IMR-90 (cell line): ENCODE results near the gene MZB1. TPM values are rescaled to one million over a fixed set of nuclear protein-coding genes. Genes with fewer than 3 reads are reported as not detected.
A peak's percentile ranks its signal among the peaks of the same experiment; 100 is the strongest.

Source experiments
- ATAC-seq: fragments of 200-7000 bp; cut with Tn5 transposase; 2 replicates; pipeline ENCODE4 v1.9.1; 2020; ENCODE audit warnings: low read depth, mild to moderate bottlenecking, moderate library complexity
- BruUV-seq: library from RNA; stranded (reverse); fragments of 400-500 nt; replicated peaks from 2 replicates; lab custom pipeline; 2021; lab: Mats Ljungman, UMichigan
- CTCF ChIA-PET: fragments of 300-600 bp; formaldehyde crosslinking; extraction: SDS; loops from one replicate; lab custom pipeline; 2021; ENCODE audit warnings: antibody characterized with exemption; lab: Yijun Ruan, JAX
- POLR2A ChIA-PET: fragments of 300-600 bp; sonication (Branson Sonifier 250); formaldehyde crosslinking; loops from one replicate; lab custom pipeline; 2022; ENCODE audit warnings: antibody characterized with exemption; ENCODE audit not compliant: unreplicated experiment; lab: Charles Lee
- DNase-seq: peaks from one replicate; pipeline ENCODE4 v3.0.0; 2013
- H2AFZ ChIP-seq: replicated peaks from 2 replicates; pipeline ENCODE3; 2013; ENCODE audit warnings: low read length, mild to moderate bottlenecking; ENCODE audit not compliant: poor library complexity
- H2AK5ac ChIP-seq: 2 replicates; pipeline ENCODE4 v1.6.1; 2013; ENCODE audit warnings: low read depth, low read length, inconsistent platforms
- H2AK9ac ChIP-seq: replicated peaks from 2 replicates; pipeline ENCODE3; 2013; ENCODE audit warnings: mild to moderate bottlenecking, low read depth, low read length, moderate library complexity; ENCODE audit not compliant: poor library complexity
- H2BK120ac ChIP-seq: 2 replicates; pipeline ENCODE4 v1.6.1; 2013; ENCODE audit warnings: low read depth, low read length, inconsistent platforms
- H2BK15ac ChIP-seq: 3 replicates; pipeline ENCODE4 v1.6.1; 2013; ENCODE audit warnings: low read depth, low read length, inconsistent platforms
- H2BK20ac ChIP-seq: 2 replicates; pipeline ENCODE4 v1.6.1; 2013; ENCODE audit warnings: low read depth, mild to moderate bottlenecking, inconsistent platforms, low read length, moderate library complexity
- H2BK5ac ChIP-seq: 2 replicates; pipeline ENCODE4 v1.6.1; 2013; ENCODE audit warnings: mild to moderate bottlenecking, low read depth, low read length, inconsistent platforms; ENCODE audit not compliant: poor library complexity, severe bottlenecking
- H3K14ac ChIP-seq: replicated peaks from 2 replicates; pipeline ENCODE4 v1.6.1; 2013; ENCODE audit warnings: low read depth, low read length, inconsistent platforms
- H3K18ac ChIP-seq: 2 replicates; pipeline ENCODE4 v1.6.1; 2013; ENCODE audit warnings: low read depth, low read length, control low read depth
- H3K23ac ChIP-seq: 2 replicates; pipeline ENCODE4 v1.6.1; 2013; ENCODE audit warnings: low read depth, low read length, inconsistent platforms
- H3K27ac ChIP-seq: 2 replicates; pipeline ENCODE4 v1.5.1; 2013; ENCODE audit warnings: mild to moderate bottlenecking, control low read depth, low read length; ENCODE audit not compliant: insufficient read depth
- H3K27me3 ChIP-seq: 2 replicates; pipeline ENCODE4 v1.6.1; 2013; ENCODE audit warnings: low read length; ENCODE audit not compliant: control insufficient read depth, insufficient read depth
- H3K36me3 ChIP-seq: 2 replicates; pipeline ENCODE4 v1.6.1; 2013; ENCODE audit warnings: low read length, mixed read lengths; ENCODE audit not compliant: control insufficient read depth, insufficient read depth
- H3K4ac ChIP-seq: 2 replicates; pipeline ENCODE4 v1.6.1; 2013; ENCODE audit warnings: low read depth, low read length, inconsistent platforms
- H3K4me1 ChIP-seq: 2 replicates; pipeline ENCODE4 v1.6.1; 2013; ENCODE audit warnings: low read length, mixed read lengths; ENCODE audit not compliant: control insufficient read depth, insufficient read depth
- H3K4me2 ChIP-seq: 2 replicates; pipeline ENCODE4 v1.6.1; 2013; ENCODE audit warnings: low read depth, mild to moderate bottlenecking, control low read depth, low read length, moderate library complexity
- H3K4me3 ChIP-seq: 2 replicates; pipeline ENCODE4 v1.5.1; 2013; ENCODE audit warnings: low read depth, mild to moderate bottlenecking, control low read depth, low read length, moderate library complexity; ENCODE audit not compliant: insufficient read depth
- H3K56ac ChIP-seq: 2 replicates; pipeline ENCODE4 v1.6.1; 2013; ENCODE audit warnings: low read length, inconsistent platforms; ENCODE audit not compliant: insufficient read depth; ENCODE audit errors: extremely low read depth
- H3K79me1 ChIP-seq, 2 experiments: 2 replicates each; pipeline ENCODE4 v1.6.1; 2013; ENCODE audit warnings: low read length in 2 of 2, inconsistent platforms in 1 of 2, low read depth in 1 of 2
- H3K9ac ChIP-seq: 2 replicates; pipeline ENCODE4 v1.6.1; 2013; ENCODE audit warnings: low read depth, low read length, control low read depth
- H3K9me1 ChIP-seq: 2 replicates; pipeline ENCODE4 v1.6.1; 2013; ENCODE audit warnings: low read length, inconsistent platforms; ENCODE audit not compliant: insufficient read depth
- H3K9me3 ChIP-seq: 2 replicates; pipeline ENCODE4 v1.6.1; 2013; ENCODE audit warnings: low read length; ENCODE audit not compliant: control insufficient read depth, insufficient read depth
- H4K20me1 ChIP-seq: 2 replicates; pipeline ENCODE4 v1.6.1; 2013; ENCODE audit warnings: low read length, inconsistent platforms; ENCODE audit not compliant: insufficient read depth
- H4K5ac ChIP-seq: 2 replicates; pipeline ENCODE4 v1.6.1; 2013; ENCODE audit warnings: mild to moderate bottlenecking, low read depth, low read length, control low read depth
- H4K8ac ChIP-seq, 2 experiments: 2 replicates each; pipeline ENCODE4 v1.6.1; 2013; ENCODE audit warnings: low read depth in 2 of 2, low read length in 2 of 2, control low read depth in 1 of 2, inconsistent platforms in 1 of 2
- H4K91ac ChIP-seq: 2 replicates; pipeline ENCODE4 v1.6.1; 2013; ENCODE audit warnings: low read depth, low read length, inconsistent platforms; ENCODE audit not compliant: insufficient read depth
- CHD1 ChIP-seq: IDR thresholded peaks from 2 replicates; pipeline ENCODE4 v1.6.1; 2012; ENCODE audit warnings: low read depth, low read length, improper control_type of control experiment
- MXI1 ChIP-seq: IDR thresholded peaks from 2 replicates; pipeline ENCODE4 v1.6.1; 2012; ENCODE audit warnings: low read depth, mild to moderate bottlenecking, low read length, moderate library complexity, borderline replicate concordance
- NFE2L2 ChIP-seq: fragments of 150-350 bp; IDR thresholded peaks from 2 replicates; pipeline ENCODE4 v1.6.1; 2016; ENCODE audit warnings: low read depth, mild to moderate bottlenecking, low read length
- SMC3 ChIP-seq: fragments of 150-350 bp; IDR thresholded peaks from 2 replicates; pipeline ENCODE4 v1.6.1; 2016; ENCODE audit warnings: low read depth, mild to moderate bottlenecking, antibody characterized with exemption, low read length, moderate library complexity
- USF2 ChIP-seq: fragments of 150-350 bp; IDR thresholded peaks from 2 replicates; pipeline ENCODE4 v1.6.1; 2017; ENCODE audit warnings: mild to moderate bottlenecking, antibody characterized with exemption, low read length, low read depth
- WGBS, 2 experiments: methylation state at CpG; one replicate each; pipeline versions ENCODE4 v1.1.5 to v1.1.7; 2013; ENCODE audit warnings: missing lambda C conversion rate in 2 of 2; ENCODE audit not compliant: insufficient read length in 1 of 2; ENCODE audit errors: extremely low coverage in 2 of 2; 5-methylcytosine and 5-hydroxymethylcytosine counted together
- dilution Hi-C: fragments of 300-500 bp; cut with HindIII; formaldehyde crosslinking; loops from one replicate; pipeline ENCODE4 v1.14.3; 2018; ENCODE audit warnings: low sequenced_read_pairs; ENCODE audit not compliant: unreplicated experiment
- in situ Hi-C: fragments of 300-500 bp; cut with MboI; formaldehyde crosslinking; loops from 3 replicates; pipeline ENCODE4 v1.14.3; 2019; ENCODE audit warnings: low sequenced_read_pairs, inconsistent platforms, mixed read lengths
- intact Hi-C: fragments of 100-400 bp; cut with micrococcal nuclease; formaldehyde crosslinking; loops from 2 replicates; pipeline ENCODE4 v1.10.0; 2022
- polyA plus RNA-seq, 3 experiments: library from polyadenylated mRNA; depleted of rRNA; stranded (reverse); fragments of >200 nt; gene quantifications; 2 replicates each; pipeline ENCODE4 v1.2.3, GENCODE V29; 2012; ENCODE audit warnings: low replicate concordance in 1 of 3
- total RNA-seq: library from RNA; depleted of rRNA; stranded (reverse); fragments of >200 nt; gene quantifications from 2 replicates; pipeline ENCODE4 v1.2.3, GENCODE V29; 2012

The MZB1 gene
- total and polyA plus RNA-seq, 2 of the 4 experiments (the other 2 are of a cell fraction): not detected

- no peak for TF ChIP-seq USF2
- TF ChIP-seq SMC3: no peak
- TF ChIP-seq CHD1: no peak
These were observed 29.8 kb upstream of the MZB1 start (continued) for GRCh38 chr5:139419226-139420192.

GRCh38 chr5:139418793-139419192 lies 29.1 kb upstream of the MZB1 start:
- H2AK5ac ChIP-seq: no peak overlapping the region
- peaks cover 7% of the 10 kb centered on the region; the same call in 1 of the 2 replicates for H3K4me1 ChIP-seq

More at GRCh38 chr5:139418793-139419192, 29.1 kb upstream of the MZB1 start:
- no peak overlapping the region for H4K8ac ChIP-seq
- H3K23ac ChIP-seq: no peak overlapping the region
- peaks cover 19% of the 10 kb centered on the region for H3K36me3 ChIP-seq
- CTCF ChIA-PET: interaction anchor here (1.5 kb wide), 1 partner anchor 95 kb away, joined by 5 read pairs; no protein-coding TSS in a partner anchor
- H2AK9ac ChIP-seq: peak overlapping the region; percentile 7
- no peak overlapping the region for H2BK20ac ChIP-seq
- BruUV-seq: no TSS peak
- H3K9ac ChIP-seq: no peak overlapping the region
- no peak overlapping the region for H3K27ac ChIP-seq
- no peak overlapping the region for H3K56ac ChIP-seq
- no peaks in the 10 kb centered on the region for H3K27me3 ChIP-seq
- no peaks in the 10 kb centered on the region for H3K79me1 ChIP-seq
- H3K4me2 ChIP-seq: no peak overlapping the region
- DNase-seq: no peak
- POLR2A ChIA-PET: no interaction called here
- intact Hi-C loops: no loop called here
- H2BK5ac ChIP-seq: no peak overlapping the region
- no peak for TF ChIP-seq MXI1
- no peak for TF ChIP-seq USF2
- TF ChIP-seq NFE2L2: no peak
- TF ChIP-seq SMC3: no peak
- no peak overlapping the region for H3K4me3 ChIP-seq
- no peak overlapping the region for H3K14ac ChIP-seq
- in situ Hi-C loops: no loop called here
- ATAC-seq: no peak
- H3K4ac ChIP-seq: no peak overlapping the region
- dilution Hi-C loops: loop anchor here (25.0 kb wide), 1 partner anchor 94 kb away; no protein-coding TSS in a partner anchor
- no peak overlapping the region for H2AFZ ChIP-seq
- no CpG with 5 or more reads among the region's 1 CpG for WGBS, 2 experiments
- H2BK120ac ChIP-seq: no peak overlapping the region
- H3K9me1 ChIP-seq: no peaks in the 10 kb centered on the region
- no peaks in the 10 kb centered on the region for H3K9me3 ChIP-seq
- H3K18ac ChIP-seq: no peak overlapping the region
- no peaks in the 10 kb centered on the region for H4K20me1 ChIP-seq
- no peak overlapping the region for H4K91ac ChIP-seq
- H4K5ac ChIP-seq: no peak overlapping the region
- no peak overlapping the region for H2BK15ac ChIP-seq
